GM21723 (cell line): ENCODE results near the gene ZNF280A.
"Not testable (repeated sequence)": the region's sequence is repeated elsewhere in the genome, so short reads cannot be mapped to it uniquely, and the experiment has no call there.

ENCODE experiments used
- ATAC-seq: cut with Tn5 transposase; IDR thresholded peaks from one replicate; pipeline ENCODE4 v1.9.1; 2021; ENCODE audit warnings: mild to moderate bottlenecking, moderate library complexity; ENCODE audit not compliant: unreplicated experiment

Gene ZNF280A

DNA sequence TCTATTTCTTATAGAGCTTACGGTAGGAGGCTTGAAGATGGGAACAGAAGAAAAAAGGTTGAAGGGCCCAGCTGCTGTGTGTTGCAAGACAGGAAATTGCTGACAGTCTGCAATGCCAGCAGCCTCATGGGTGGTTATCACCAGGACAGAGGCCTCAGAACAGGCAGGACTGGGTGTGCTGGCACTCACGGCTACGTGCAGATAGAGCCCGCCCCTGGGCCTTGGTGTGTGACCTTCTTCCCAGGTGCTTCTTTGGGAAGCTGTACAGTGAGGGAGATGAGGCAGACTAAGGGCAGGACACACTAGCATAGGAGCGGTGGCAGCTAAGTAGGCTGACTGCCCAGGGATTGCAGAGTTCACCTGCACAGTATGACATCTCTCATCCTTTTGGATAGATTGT lies 26.4 kb upstream of the ZNF280A start:
- no peak for ATAC-seq

DNA sequence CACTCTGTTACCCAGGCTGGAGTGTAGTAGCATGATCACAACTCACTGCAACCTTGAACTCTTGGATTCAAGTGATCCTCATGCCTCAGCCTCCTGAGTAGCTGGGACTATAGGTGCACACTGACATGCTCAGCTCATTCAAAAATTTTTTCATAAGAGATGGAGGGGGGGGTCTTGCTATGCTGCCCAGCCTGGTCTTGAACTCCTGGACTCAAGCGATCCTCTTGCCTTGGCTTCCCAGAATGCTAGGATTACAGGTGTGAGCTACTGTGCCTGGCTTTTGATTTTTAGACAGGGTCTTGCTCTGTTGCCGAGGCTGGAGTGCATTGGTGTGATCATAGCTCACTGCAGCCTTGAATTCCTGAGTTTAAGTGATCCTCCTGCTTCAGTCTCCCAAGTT lies 25.0 kb upstream of the ZNF280A start:
- ATAC-seq, result no peak

DNA sequence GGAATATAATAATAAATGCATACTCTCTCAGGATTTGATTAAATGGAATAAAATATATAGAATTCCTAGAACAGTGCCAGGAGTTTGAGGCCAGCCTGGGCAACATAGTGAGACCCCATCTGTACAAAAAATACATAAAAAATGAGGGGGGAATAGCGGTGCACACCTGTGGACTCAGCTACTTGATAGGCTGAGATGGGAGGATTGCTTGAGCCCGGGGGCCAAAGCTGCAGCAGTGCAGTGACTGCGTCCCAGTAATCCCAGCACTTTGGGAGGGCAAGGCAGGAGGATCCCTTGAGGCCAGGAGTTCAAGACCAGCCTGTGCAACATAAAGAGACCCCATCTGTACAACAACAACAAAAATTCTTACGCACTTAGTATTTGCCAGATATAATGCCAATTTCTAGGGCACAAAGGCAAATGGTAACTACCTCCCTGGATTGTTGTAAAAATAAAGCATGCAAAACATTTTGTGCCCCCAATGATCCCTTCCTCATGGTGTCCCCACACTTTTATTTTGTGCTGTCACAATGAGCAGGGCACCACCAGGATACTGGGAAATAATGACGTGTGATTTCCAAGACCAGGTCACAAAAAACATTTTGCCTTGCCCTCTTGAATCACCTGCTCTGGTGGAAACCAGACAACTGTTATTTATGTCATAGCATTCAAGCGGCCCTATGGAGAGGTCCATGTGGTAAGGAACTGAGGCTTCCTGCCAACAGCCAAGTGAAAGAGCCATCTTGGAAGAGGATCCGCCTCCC lies 18.3 kb upstream of the ZNF280A start:
- ATAC-seq, result no peak

DNA sequence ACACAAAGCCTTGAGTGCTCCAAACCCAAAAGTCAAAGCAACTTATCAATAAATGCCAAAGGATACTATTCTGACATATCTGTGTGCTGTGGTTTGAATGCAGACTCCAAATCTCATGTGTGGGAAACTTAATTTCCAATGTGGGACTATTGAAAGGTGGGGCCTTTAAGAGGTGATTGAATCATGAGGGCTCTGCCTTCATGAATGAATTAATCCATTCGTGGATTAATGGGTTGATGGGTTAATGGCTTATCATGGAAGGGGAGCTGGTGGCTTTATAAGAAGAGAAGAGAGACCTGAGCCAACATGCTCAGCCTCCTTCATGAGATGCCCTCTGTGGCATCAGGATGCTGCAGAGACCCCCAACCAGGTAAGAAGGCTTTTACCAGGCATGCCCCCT lies 16.8 kb upstream of the ZNF280A start:
- no peak for ATAC-seq

DNA sequence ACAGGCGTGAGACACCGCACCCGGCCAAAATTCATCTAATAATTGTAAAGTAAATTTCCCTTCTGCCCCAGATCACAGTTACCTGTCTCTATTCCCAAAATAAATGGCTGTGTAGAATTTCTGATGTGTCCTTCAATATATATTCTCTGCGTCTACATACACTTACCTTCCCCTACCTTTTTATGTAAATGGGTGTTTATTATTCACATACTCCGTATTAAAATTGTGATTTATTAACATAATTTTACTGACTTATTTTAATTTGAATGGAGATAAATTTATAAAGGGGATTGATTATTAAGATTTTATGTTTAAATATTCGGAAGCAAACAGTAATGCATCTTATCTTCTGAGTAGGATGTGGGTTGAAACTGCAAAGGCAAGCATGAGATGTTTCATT lies 16.4 kb upstream of the ZNF280A start:
- no peak for ATAC-seq

DNA sequence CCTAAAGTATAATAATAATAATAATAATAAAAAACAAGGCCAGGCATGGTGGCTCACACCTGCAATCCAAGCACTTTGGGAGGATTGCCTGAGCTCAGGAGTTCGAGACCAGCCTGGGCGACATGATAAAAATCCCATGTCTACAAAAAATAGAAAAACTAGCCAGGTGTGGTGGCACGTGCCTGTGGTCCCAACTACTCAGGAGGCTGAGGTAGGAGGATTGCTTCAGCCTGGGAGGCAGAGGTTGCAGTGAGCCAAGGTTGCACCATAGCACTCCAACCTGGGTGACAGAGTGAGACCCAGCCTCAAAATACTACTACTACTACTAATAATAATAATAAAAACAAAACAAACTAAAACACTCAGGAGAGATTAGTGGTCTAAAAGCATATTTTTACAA lies 15.6 kb upstream of the ZNF280A start:
- ATAC-seq, result no peak

DNA sequence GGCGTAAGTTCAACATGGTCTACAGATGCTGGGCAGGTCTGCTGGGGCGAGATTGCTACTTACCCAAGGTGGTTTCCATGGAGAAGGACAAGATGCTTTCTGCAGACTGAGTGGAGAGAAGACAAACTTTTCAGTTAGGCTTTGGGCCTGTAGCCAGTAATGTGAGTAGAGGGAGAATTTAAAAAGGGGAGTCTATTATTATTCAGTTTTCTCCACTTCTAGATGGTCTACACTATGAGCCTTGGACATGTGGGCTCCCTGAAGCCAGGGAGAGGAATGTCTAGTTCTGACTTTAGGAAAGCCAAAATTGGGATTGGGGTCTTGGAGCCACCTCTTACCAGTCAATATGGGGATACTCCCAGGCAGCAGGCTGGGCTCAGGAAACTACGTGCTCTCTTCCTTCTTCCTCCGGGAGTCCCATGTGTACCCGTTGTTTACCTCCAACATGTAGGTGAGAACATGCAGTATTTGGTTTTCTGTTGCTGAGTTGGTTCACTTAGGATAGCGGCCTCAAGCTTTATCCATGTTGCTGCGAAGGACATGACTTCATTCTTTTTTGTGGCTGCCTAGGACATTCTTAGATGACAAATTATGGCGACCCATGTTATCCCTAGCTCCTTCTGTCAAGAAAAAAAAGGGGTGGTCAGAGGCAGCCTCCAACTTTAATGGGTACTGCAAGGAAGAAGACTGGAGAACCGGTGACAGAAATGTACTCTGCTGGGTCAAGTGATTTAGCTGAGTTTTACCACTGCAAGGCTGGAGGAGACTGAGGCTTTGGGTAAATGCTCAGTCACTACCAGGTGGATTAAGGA lies 14.7 kb upstream of the ZNF280A start:
- ATAC-seq, result no peak

DNA sequence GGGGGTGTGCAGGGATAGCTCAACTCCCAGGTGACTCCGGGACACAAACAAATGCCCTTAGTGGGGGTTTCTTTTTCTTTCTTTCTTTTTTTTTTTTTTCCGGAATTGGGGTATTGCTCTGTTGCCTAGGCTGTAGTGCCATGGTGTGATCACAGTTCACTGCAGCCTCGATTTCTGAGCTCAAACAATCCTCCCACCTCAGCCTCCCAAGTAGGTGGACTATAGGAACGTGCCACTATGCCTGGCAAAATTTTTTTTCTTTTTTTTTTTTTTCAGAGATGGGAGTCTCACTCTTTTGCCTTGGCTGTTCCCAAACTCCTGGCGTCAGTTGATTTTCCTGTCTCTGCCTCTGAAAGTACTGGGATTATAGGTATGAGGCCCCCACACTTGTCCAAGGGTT lies 13.8 kb upstream of the ZNF280A start:
- no peak for ATAC-seq

DNA sequence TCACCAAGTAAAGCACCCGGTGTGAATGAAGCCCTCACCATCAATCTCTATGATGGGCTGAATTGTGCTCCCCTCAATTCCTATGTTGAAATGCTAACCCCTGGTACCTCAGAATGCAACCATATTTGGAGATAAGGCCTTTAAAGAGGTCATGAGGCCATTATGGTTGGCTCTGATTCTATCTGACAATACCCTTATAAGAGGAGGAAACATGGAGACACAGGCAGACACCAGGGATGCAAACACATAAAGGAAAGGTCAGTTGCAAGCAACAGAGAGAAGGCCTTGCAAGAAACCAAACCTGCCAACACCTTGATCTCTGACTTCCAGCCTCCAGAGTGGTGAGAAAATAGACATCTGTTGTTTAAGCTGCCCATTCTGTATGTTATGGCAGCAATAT lies 13.3 kb upstream of the ZNF280A start:
- ATAC-seq, result no peak

DNA sequence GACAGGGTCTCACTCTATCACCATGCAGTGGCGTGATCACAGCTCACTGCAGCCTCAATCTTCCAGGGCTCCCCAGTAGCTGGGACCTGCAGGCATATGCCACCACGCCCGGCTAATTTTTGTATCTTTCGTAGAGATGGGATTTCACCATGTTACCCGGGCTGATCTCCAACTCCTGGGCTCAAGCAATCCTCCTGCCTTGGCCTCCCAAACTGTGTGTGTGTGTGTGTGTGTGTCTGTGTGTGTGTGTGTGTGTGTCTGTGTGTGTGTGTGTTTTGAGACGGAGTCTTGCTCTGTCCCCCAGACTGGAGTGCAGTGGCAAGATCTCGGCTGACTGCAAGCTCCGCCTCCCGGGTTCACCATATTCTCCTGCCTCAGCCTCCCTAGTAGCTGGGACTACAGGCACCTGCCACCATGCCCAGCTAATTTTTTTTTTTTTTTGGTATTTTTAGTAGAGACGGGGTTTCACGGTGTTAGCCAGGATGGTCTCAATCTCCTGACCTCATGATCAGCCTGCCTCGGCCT lies 12.5 kb upstream of the ZNF280A start:
- ATAC-seq, result not testable (repeated sequence)

DNA sequence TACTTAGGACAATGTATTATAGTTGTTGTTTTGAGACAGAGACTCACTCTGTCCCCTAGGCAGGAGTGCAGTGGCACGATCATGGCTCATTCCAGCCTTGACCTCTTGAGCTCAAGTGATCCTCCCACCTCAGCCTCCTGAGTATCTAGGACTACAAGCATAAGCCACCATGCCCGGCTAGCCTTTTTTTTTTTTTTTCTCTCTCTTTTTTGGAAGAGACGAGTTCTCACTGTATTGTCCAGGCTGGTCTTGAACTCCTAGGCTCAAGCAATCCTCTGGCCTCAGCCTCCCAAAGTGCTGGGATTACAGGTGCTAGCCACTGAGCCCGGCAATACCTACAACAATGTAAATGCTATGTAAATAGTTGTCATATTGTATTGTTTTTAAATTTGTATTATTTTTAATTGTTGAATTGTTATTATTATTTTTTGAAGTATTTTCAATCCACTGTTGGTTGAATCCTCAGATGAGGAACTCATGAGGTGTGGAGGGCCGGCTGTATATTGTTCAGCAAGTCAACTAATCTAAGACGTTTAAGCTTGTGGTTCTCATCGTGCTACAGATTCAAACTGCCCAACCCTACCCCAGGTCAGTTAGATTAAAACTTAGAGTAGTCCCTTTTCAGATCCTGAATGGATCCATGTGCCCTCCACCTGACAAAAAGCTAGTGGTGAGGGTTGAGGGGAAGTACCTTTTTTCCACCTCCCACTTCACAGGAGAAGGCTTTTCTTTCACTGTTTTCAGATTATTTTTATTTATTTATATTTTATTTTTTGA lies 11.9 kb upstream of the ZNF280A start:
- ATAC-seq, result no peak

DNA sequence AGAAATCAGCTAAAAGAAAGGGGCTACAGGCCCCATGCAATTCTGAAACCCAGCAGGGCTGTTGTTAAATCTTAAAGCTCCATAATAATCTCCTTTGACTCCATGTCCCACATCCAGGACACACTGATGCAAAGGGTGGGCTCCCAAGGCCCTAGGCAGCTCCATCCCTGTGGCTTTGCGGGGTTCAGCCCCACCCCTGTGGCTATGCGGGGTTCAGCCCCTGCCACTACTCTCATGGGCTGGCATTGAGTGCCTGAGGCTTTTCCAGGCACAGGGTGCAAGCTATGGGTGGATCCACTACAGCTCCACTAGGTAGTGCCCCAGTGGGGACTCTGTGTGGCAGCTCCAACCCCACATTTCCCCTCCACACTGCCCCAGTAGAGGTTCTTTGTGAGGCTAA lies 8.7 kb upstream of the ZNF280A start:
- no peak for ATAC-seq

DNA sequence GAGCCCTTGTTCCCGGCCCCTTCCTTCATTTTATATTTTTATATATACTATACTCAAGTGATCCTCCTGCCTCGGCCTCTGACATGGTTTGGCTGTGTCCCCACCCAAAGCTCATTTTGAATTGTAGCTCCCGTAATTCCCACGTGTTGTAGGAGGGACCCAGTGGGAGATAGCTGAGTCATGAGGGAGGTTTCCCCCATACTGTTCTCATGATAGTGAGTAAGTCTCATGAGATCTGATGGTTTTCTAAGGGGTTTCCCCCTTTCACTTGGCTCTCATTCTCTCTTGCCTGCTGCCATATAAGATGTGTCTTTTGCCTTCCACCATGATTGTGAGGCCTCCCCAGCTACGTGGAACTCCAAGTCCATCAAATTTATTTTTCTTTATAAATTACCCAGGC lies 7.2 kb upstream of the ZNF280A start:
- no peak for ATAC-seq

DNA sequence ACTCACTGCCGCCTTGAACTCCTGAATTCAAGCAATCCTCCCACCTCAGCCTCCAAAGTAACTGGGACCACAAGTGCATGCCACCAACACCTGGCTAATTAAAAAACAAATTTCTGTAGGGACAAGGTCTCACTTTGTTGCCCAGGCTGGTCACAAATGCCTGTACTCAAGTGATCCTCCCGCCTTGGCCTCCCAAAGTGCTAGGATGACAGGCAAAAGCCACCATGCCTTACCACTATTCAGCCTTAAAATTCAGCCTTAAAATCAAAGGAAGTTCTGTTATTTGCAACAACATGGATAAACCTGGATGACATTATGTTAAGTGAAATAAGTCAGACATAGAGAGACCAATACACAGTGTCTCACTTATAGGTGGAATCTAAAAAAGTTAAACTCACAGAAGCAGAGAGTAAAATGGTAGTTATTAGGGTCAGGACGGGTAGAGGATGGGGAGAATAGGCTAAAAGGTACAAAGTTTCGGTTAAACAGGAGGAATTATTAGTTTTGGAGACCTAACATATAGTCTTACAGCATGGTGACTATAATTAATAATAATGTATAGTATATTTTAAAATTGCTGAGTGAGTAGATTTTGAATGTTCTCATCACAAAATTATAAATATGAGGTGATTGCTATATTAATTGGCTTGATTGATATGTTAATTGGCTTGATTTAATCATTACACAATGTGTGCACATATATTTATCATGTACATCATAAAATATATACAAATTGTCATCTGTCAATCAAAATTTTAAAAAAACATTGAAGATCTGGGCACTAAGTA lies 6.2 kb upstream of the ZNF280A start:
- no peak for ATAC-seq

DNA sequence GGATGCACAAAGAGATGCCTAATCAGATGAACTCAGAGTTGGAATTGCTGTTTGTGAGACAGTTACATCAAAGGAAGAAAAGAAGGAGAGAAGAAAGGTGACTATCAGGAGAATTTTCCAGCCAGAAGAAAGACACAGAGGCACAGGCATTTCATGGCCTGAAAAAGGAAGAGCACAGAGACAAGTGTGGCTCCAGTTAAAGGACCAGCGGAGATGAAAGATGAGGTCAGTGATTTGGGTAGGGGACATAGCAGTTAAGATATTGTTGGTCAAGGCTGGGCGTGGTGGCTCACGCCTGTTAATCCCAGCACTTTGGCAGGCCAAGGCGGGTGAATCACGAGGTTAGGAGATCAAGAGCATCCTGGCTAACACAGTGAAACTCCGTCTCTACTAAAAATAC lies 3.4 kb upstream of the ZNF280A start:
- no peak for ATAC-seq

DNA sequence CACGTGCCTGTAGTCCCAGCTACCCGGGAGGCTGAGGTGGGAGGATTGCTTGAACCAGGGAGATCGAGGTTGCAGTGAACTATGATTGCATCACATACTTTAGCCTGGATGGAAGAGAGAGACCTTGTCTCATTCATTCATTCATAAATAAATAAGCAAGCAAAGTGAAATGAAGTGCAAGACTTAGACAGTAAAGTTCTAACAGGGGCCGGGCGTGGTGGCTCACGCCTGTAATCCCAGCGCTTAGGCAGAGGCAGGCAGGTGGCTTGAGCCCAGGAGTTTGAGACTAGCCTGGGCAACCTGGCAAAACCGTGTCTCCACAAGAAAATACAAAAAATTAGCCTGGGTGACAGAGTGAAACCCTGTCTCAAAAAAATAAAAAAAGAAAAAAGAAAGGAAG lies 1.6 kb upstream of the ZNF280A start:
- no peak for ATAC-seq

DNA sequence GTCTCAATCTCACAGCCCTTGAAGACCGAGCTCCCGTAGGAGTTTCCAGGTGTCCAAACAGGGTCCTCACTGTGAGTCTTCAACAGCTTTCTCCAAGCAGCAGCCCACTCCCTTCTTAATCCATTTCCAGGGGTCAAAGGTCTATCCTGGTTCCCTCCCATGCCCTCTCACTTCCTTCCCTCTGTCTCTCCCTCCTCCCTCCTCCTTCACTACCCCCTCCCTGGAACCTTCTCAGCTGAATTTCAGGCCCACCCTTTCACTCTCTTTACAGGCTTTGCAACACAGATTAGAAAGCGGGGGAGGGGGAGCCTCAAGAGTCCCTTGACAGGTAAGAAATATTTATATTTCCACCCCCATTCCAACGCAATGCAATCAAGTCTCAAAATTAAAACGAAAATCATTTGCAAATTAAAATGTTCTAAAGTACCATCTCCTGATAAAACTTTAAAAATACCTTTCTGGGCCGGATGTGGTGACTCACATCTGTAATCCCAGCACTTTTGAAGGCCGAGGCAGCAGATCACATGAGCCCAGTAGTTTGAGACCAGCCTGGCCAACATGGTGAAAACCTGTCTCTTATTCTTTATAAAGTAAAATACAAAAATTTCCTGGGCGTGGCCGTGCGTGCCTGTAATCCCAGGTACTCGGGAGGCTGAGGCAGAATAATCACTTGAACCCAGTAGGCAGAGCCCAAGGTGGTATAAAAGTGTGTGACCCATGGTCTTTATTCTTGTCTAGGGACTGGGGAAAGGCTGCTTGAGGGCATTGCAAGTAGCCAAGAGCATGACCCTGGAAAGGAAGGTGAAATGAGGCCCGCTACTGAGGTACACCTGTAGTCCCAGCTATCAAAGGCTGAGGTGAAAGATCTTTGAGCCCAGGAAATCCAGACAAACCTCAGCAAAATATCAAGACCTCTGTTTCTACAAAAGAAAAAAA lies 865 bp upstream of the ZNF280A start:
- no peak for ATAC-seq

DNA sequence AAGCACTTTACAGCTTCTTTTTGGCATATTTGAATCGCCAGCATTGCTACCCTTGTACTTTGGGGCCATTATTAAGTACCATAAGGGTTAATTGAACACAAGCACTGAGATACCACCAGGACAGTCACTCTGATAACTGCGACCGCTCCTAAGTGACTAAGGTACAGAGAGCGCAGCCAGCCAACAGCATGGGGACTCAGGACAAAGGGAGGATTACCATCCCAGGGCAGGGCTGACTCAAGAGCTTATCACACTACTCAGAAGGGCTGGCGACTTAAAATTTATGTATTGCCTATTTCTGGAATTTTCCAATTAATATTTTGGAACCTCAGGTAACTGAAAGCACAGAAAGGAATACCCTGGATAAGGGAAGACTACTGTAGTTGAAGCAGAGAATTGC lies 479 bp downstream of the ZNF280A start:
- no peak for ATAC-seq

DNA sequence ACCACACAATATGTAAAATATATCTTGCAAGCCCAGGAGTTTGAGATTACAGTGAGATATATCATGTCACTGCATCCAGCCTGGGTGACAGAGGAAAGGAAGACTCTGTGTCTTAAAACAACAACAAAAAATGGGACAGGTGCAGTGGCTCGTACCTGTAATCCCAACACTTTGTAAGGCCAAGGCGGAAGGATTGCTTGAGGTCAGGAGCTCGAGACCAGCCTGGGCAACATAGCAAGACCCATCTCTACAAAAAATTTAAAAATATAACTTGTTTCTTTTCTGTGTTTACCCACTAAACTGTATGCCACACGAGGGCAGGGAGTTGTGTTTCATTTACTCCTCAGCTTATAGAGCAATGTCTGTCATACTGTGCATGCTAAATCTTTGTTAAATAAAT lies 3.1 kb downstream of the ZNF280A start:
- no peak for ATAC-seq

DNA sequence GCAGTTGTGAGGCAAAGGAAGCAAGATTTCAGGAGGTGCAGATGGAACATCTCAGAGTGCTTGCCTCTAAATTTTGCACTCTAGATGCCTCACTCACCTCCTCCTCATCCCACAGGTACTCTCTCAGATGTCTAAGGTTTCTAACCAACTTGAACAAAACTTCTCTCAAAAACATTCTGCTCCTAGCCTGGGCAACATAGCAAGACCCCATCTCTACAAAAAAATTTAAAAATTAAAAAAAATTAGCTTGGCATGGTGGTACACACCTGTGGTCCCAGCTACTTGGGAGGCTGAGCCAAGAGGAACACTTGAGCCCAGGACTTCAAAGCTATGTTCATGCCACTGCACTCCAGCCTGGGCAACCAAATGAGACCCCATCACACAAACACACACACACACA lies 4.2 kb downstream of the ZNF280A start:
- no peak for ATAC-seq
